SK-N-MC (cell line): ENCODE measurements around the gene MESD.

Experiments used
- DNase-seq: peaks from one replicate; pipeline ENCODE4 v3.0.0-alpha.2; 2011; ENCODE audit warnings: low read depth, low spot score
- H3K27ac ChIP-seq: fragments of 200-600 bp; sonication (generic); 2 replicates; pipeline ENCODE4 v1.5.1; 2016; ENCODE audit warnings: mixed run types
- H3K36me3 ChIP-seq: fragments of 200-600 bp; sonication (generic); 2 replicates; pipeline ENCODE4 v1.6.1; 2017; ENCODE audit warnings: antibody characterized with exemption, low read length, mixed read lengths; ENCODE audit not compliant: insufficient read depth
- H3K4me3 ChIP-seq: fragments of 200-600 bp; sonication (generic); 2 replicates; pipeline ENCODE4 v1.5.1; 2016
- H3K9ac ChIP-seq: fragments of 200-600 bp; sonication (generic); 2 replicates; pipeline ENCODE4 v1.8.0; 2017; ENCODE audit warnings: mixed run types, mixed read lengths; ENCODE audit not compliant: insufficient read length
- H3K9me3 ChIP-seq: fragments of 200-600 bp; sonication (generic); 2 replicates; pipeline ENCODE4 v1.6.1; 2017; ENCODE audit warnings: low read depth, mild to moderate bottlenecking, antibody characterized with exemption, low read length, moderate library complexity, mixed read lengths
- EZH2 ChIP-seq: fragments of 200-600 bp; sonication (generic); IDR thresholded peaks from one replicate; pipeline ENCODE4 v1.6.1; 2017; ENCODE audit warnings: antibody characterized with exemption
- FOXP2 ChIP-seq: optimal IDR thresholded peaks from 2 replicates; pipeline ENCODE3; 2011; ENCODE audit warnings: mild to moderate bottlenecking, moderate library complexity; ENCODE audit not compliant: insufficient read depth; ENCODE audit errors: extremely low read length, control extremely low read depth
- POLR2AphosphoS5 ChIP-seq: IDR thresholded peaks from 2 replicates; pipeline ENCODE4 v1.6.1; 2012; ENCODE audit warnings: mild to moderate bottlenecking, low read depth, low read length, borderline replicate concordance

The MESD gene

GRCh38 chr15:81030301-81030750, 40.7 kb upstream of the MESD start:
- H3K27ac ChIP-seq: no peak overlapping the region
- H3K9me3 ChIP-seq: no peaks in the 10 kb centered on the region; the same call in 1 of the 2 replicates
- H3K36me3 ChIP-seq: no peaks in the 10 kb centered on the region
- no peak overlapping the region for H3K4me3 ChIP-seq
- TF ChIP-seq EZH2: no peak
- no peak for TF ChIP-seq POLR2AphosphoS5
- TF ChIP-seq FOXP2: no peak
- no peak for DNase-seq
- no peak overlapping the region for H3K9ac ChIP-seq

- Histone ChIP-seq H3K36me3 (no peaks in the 10 kb centered on the region), H3K9ac (no peak overlapping the region), H3K9me3 (no peaks in the 10 kb centered on the region; the same call in 1 of the 2 replicates), H3K27ac (no peak overlapping the region), H3K4me3 (no peak overlapping the region)
- TF ChIP-seq POLR2AphosphoS5 (no peak), FOXP2 (no peak), EZH2 (no peak)
- no peak for DNase-seq
Observed at GRCh38 chr15:81029414-81030300, 40.0 kb upstream of the MESD start.

GRCh38 chr15:81026836-81027599, 37.4 kb upstream of the MESD start:
- no peak overlapping the region for H3K4me3 ChIP-seq
- no peak overlapping the region for H3K9ac ChIP-seq
- H3K27ac ChIP-seq: no peak overlapping the region
- TF ChIP-seq POLR2AphosphoS5: no peak
- TF ChIP-seq EZH2: no peak
- no peak for TF ChIP-seq FOXP2
- H3K9me3 ChIP-seq: no peaks in the 10 kb centered on the region; the same call in 1 of the 2 replicates
- H3K36me3 ChIP-seq: no peaks in the 10 kb centered on the region
- DNase-seq: no peak

GRCh38 chr15:81025721-81026370, 36.2 kb upstream of the MESD start:
- TF ChIP-seq EZH2 (no peak), POLR2AphosphoS5 (no peak), FOXP2 (no peak)
- Histone ChIP-seq H3K9ac (no peak overlapping the region), H3K27ac (no peak overlapping the region), H3K4me3 (no peak overlapping the region), H3K36me3 (no peaks in the 10 kb centered on the region), H3K9me3 (no peaks in the 10 kb centered on the region; the same call in 1 of the 2 replicates)
- no peak for DNase-seq

- H3K27ac ChIP-seq: no peak overlapping the region
- TF ChIP-seq EZH2 (no peak), POLR2AphosphoS5 (no peak), FOXP2 (no peak)
- H3K4me3 ChIP-seq: no peak overlapping the region
- no peaks in the 10 kb centered on the region for H3K36me3 ChIP-seq
- H3K9ac ChIP-seq: no peak overlapping the region
- no peaks in the 10 kb centered on the region; the same call in 1 of the 2 replicates for H3K9me3 ChIP-seq
- no peak for DNase-seq
Observed at GRCh38 chr15:81024936-81025335, 35.3 kb upstream of the MESD start.

GRCh38 chr15:81024265-81024872, 34.8 kb upstream of the MESD start:
- DNase-seq: no peak
- TF ChIP-seq POLR2AphosphoS5: no peak
- TF ChIP-seq EZH2: no peak
- no peak for TF ChIP-seq FOXP2
- no peak overlapping the region for H3K9ac ChIP-seq
- no peak overlapping the region for H3K4me3 ChIP-seq
- no peak overlapping the region for H3K27ac ChIP-seq
- no peaks in the 10 kb centered on the region for H3K36me3 ChIP-seq
- no peaks in the 10 kb centered on the region for H3K9me3 ChIP-seq

- no peak overlapping the region for H3K27ac ChIP-seq
- H3K4me3 ChIP-seq: no peak overlapping the region
- TF ChIP-seq EZH2 (no peak), POLR2AphosphoS5 (no peak), FOXP2 (no peak)
- H3K9ac ChIP-seq: no peak overlapping the region
- H3K36me3 ChIP-seq: no peaks in the 10 kb centered on the region
- H3K9me3 ChIP-seq: no peaks in the 10 kb centered on the region
- DNase-seq: no peak
Observed at GRCh38 chr15:81023483-81024264, 34.1 kb upstream of the MESD start.
